Ishikawa (cell line): ENCODE data around the gene CNTNAP5.

ENCODE experiments used
- CEBPB ChIP-seq: IDR thresholded peaks from 2 replicates; pipeline ENCODE4 v1.6.1; 2012
- CREB1 ChIP-seq: IDR thresholded peaks from 2 replicates; pipeline ENCODE4 v1.6.1; 2012; ENCODE audit warnings: low read depth
- EGR1 ChIP-seq: IDR thresholded peaks from 2 replicates; pipeline ENCODE4 v1.6.1; 2012
- EP300 ChIP-seq: IDR thresholded peaks from 2 replicates; pipeline ENCODE4 v1.6.1; 2012; ENCODE audit warnings: borderline replicate concordance
- FOXM1 ChIP-seq: IDR thresholded peaks from 2 replicates; pipeline ENCODE4 v1.6.1; 2012; ENCODE audit warnings: low read depth, borderline replicate concordance
- MAX ChIP-seq: IDR thresholded peaks from 2 replicates; pipeline ENCODE4 v1.6.1; 2012
- NFIC ChIP-seq: IDR thresholded peaks from 2 replicates; pipeline ENCODE4 v1.6.1; 2012
- RAD21 ChIP-seq: IDR thresholded peaks from 2 replicates; pipeline ENCODE4 v1.6.1; 2012; ENCODE audit warnings: low read depth
- REST ChIP-seq: IDR thresholded peaks from 2 replicates; pipeline ENCODE4 v1.6.1; 2012; ENCODE audit warnings: low read depth, mild to moderate bottlenecking
- TAF1 ChIP-seq: IDR thresholded peaks from 2 replicates; pipeline ENCODE4 v1.6.1; 2012; ENCODE audit warnings: low read depth, mild to moderate bottlenecking
- TCF12 ChIP-seq: IDR thresholded peaks from 2 replicates; pipeline ENCODE4 v1.6.1; 2012; ENCODE audit warnings: low read depth
- TEAD4 ChIP-seq: IDR thresholded peaks from 2 replicates; pipeline ENCODE4 v1.6.1; 2012
- USF1 ChIP-seq: IDR thresholded peaks from 2 replicates; pipeline ENCODE4 v1.6.1; 2012
- YY1 ChIP-seq: IDR thresholded peaks from 2 replicates; pipeline ENCODE4 v1.6.1; 2012; ENCODE audit warnings: low read depth
- ZBTB7A ChIP-seq: IDR thresholded peaks from 2 replicates; pipeline ENCODE4 v1.6.1; 2012; ENCODE audit warnings: low read depth

The CNTNAP5 gene

GRCh38 chr2:124024561-124025170, 421 bp upstream of the CNTNAP5 start:
- TF ChIP-seq MAX (no peak), FOXM1 (no peak), EP300 (no peak), ZBTB7A (no peak), NFIC (no peak), EGR1 (no peak), TAF1 (no peak), CREB1 (no peak), TCF12 (no peak), USF1 (no peak), CEBPB (no peak), YY1 (no peak), RAD21 (no peak), TEAD4 (no peak)

GRCh38 chr2:124025891-124026434, 876 bp downstream of the CNTNAP5 start:
- TF ChIP-seq NFIC (no peak), TEAD4 (no peak), CREB1 (no peak), FOXM1 (no peak), EP300 (no peak), MAX (no peak), EGR1 (no peak), RAD21 (no peak), CEBPB (no peak), REST (no peak), ZBTB7A (no peak), TCF12 (no peak), YY1 (no peak), USF1 (no peak), TAF1 (no peak)

- TF ChIP-seq EP300, result no peak
- TF ChIP-seq CEBPB, result no peak
- TF ChIP-seq EGR1, result no peak
- no peak for TF ChIP-seq MAX
- no peak for TF ChIP-seq YY1
- TF ChIP-seq TCF12, result no peak
- no peak for TF ChIP-seq TAF1
- TF ChIP-seq FOXM1, result no peak
- no peak for TF ChIP-seq RAD21
- no peak for TF ChIP-seq NFIC
- no peak for TF ChIP-seq USF1
- TF ChIP-seq CREB1, result no peak
- TF ChIP-seq REST, result no peak
- TF ChIP-seq TEAD4, result no peak
- no peak for TF ChIP-seq ZBTB7A
Measured at GRCh38 chr2:124026503-124026902, 1.4 kb downstream of the CNTNAP5 start.

GRCh38 chr2:124027182-124027581, 2.1 kb downstream of the CNTNAP5 start:
- TF ChIP-seq RAD21 (peak; percentile 68), ZBTB7A (no peak)

GRCh38 chr2:124032799-124033198, 7.7 kb downstream of the CNTNAP5 start:
- no peak for TF ChIP-seq MAX
